DMS153 (cell line): ENCODE data around the gene ST7.
"Not testable (repeated sequence)": the region's sequence is repeated elsewhere in the genome, so short reads cannot be mapped to it uniquely, and the experiment has no call there.

Source experiments
- DNase-seq: peaks from one replicate; lab custom pipeline; 2025; lab: John Stamatoyannopoulos, UW

The ST7 gene

GRCh38 chr7:117010375-117011133 is 57.3 kb downstream of the ST7 start:
- no peak for DNase-seq

- DNase-seq: no peak
Observed at GRCh38 chr7:117011419-117012260, 58.3 kb downstream of the ST7 start.

- no peak for DNase-seq
Observed at GRCh38 chr7:117012284-117012683, 59.0 kb downstream of the ST7 start.

- no peak for DNase-seq
Observed at GRCh38 chr7:117012696-117013095, 59.4 kb downstream of the ST7 start.

- no peak for DNase-seq
Observed at GRCh38 chr7:117014099-117014656, 60.9 kb downstream of the ST7 start.

- peak; percentile 48 for DNase-seq
Observed at GRCh38 chr7:117014673-117015133, 61.4 kb downstream of the ST7 start.

- DNase-seq: no peak
Observed at GRCh38 chr7:117015258-117016184, 62.2 kb downstream of the ST7 start.

GRCh38 chr7:117017017-117017451 is 63.7 kb downstream of the ST7 start:
- DNase-seq: no peak

- no peak for DNase-seq
Observed at GRCh38 chr7:117017702-117018266, 64.5 kb downstream of the ST7 start.

GRCh38 chr7:117018713-117019112 is 65.4 kb downstream of the ST7 start:
- no peak for DNase-seq

GRCh38 chr7:117019287-117019686 is 66.0 kb downstream of the ST7 start:
- DNase-seq: no peak

- DNase-seq: peak; percentile 87
Observed at GRCh38 chr7:117019786-117020590, 66.7 kb downstream of the ST7 start.

GRCh38 chr7:117020591-117020973 is 67.3 kb downstream of the ST7 start:
- no peak for DNase-seq

- no peak for DNase-seq
Observed at GRCh38 chr7:117021366-117021765, 68.1 kb downstream of the ST7 start.

- DNase-seq: no peak
Observed at GRCh38 chr7:117021986-117022385, 68.7 kb downstream of the ST7 start.

- no peak for DNase-seq
Observed at GRCh38 chr7:117023325-117023854, 70.1 kb downstream of the ST7 start.

- DNase-seq: no peak
Observed at GRCh38 chr7:117024811-117025210, 71.5 kb downstream of the ST7 start.

GRCh38 chr7:117025891-117026290 is 72.6 kb downstream of the ST7 start:
- no peak for DNase-seq

- DNase-seq: not testable (repeated sequence)
Observed at GRCh38 chr7:117030346-117030745, 77.0 kb downstream of the ST7 start.

- not testable (repeated sequence) for DNase-seq
Observed at GRCh38 chr7:117030793-117031192, 77.5 kb downstream of the ST7 start.
